NAMALWA (cell line): ENCODE measurements around the gene PTP4A2.
A peak's percentile ranks its signal among the peaks of the same experiment; 100 is the strongest.

Experiments
- DNase-seq: peaks from one replicate; pipeline ENCODE4 v3.0.0-alpha.2; 2015; ENCODE audit warnings: low spot score

Gene PTP4A2

GRCh38 chr1:31885851-31886250 is 52.3 kb downstream of the PTP4A2 start:
- no peak for DNase-seq

DNA sequence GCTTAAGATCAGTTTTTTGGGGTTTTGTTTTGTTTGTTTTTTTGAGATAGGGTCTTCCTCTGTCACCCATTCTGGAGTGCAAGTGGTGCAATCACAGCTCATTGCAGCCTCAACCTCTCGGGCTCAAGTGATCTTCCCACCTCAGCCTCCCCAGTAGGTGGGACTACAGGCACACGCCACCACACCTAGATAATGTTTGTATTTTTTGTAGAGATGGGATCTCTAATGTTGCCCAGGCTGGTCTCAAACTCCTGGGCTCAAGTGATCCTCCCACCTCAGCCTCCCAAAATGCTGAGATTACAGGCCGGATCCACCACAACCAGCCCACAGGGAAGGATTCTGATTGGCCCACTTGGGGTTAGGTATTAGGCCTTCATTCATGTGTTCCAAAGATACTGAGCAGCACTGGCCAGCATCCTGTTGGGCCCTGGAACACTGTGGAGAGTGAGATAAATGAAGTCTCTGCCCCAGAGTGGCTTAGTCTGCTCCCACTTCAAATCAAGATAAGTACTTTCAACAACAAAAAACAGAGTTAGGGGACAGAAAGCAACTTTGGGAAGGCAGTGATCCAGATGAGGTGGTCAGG is 54.7 kb downstream of the PTP4A2 start:
- no peak for DNase-seq

- no peak for DNase-seq
Measured at GRCh38 chr1:31881688-31882000, 56.5 kb downstream of the PTP4A2 start.

DNA sequence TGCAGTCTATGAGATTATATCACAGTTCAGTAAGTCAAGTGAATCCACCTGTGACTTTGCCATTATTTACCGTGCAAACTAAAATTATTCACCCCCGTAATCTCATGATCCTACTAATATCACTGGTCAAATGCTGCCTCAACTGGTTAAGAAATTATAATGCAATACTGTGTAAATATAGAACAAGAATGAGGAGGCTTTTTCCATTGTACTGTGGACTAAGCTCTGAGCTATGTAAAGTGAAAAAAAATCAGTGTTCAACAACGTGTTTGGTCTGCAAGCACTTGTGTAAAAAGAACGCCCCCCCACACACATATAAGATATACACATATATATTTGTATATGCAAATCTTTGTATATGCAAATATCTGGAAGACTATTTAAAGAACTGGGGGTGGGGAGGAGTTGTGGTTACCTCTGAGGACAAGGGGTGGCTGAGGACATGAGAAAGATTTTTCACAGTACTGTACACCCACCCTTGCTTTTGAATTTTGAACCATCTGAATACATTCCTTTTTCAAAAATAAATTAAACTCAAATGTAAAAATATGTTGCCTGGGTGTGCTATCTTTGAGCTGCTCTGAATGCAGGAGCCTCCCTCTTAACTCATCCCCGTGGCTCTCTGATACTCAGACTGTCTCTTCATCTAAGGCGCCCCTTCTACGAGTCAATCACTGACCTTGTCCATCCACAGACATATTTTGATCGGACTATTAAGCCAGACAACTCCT is 57.0 kb downstream of the PTP4A2 start:
- DNase-seq: peak; percentile 84

DNA sequence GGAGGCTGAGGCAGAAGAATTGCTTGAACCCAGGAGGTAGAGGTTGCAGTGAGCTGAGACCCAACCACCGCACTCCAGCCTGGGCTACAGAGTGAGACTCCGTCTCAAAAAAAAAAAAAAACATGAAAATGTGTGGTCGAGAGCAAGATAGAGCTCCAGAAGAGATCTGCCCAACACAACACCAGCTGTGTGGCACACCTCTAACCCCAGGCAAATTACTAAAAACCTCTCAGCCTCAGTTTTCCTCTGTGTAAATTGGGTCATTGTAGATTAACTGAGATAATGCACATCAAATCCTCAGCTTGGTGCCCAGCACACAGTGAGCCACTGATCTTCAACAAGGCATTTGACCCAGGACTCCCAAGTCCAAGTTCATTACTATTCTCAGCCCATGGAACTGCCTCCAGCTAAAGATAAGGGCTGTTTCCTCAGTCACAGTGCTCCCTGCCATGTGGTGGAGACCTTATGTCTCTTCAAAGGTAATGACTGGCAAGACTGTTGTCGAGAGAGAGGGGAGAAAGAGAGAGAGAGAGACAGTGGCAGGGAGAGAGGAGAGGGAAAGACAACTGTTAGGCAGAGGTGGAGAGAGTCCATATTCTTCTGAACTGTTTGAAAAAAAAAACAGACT is 58.1 kb downstream of the PTP4A2 start:
- DNase-seq: peak; percentile 37

DNA sequence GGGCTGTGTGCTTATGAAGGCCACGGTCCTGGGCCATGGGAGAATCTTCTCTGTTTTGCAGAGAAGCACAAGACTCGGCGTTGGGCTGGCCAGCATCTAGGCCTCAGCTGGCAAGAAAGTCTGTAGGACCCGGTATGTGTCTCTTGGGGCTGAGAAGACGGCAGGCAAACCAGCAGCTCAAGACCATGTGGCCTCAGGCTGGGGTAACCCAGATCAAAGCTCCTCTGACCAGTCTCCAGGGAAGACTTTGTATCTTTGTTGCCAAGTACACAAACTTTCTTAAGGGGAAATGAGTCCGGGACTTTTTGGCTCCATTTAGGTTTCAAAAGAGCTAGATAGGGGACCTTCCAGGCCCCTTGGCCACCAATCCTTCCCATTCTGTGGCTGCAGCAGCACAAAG is 60.1 kb downstream of the PTP4A2 start:
- peak; percentile 34 for DNase-seq

DNA sequence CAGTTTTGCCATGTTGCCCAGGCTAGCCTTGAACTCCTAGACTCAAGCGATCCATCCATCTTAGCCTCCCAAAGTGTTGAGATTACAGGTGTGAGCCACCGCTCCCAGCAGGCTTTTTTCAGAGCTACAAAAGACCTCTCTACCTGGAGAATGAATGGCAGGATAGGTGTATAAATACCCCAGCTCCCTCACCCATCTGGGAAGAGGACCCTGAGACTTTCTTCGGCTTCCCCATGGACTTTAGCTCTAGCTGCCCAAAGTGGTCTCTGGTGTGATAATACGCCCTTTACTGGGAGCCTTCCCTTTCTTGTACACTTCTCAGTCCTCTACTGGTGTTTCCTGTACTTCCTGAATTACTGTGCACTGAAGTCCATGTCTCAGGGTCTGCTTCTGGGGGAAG is 60.6 kb downstream of the PTP4A2 start:
- DNase-seq: no peak

- DNase-seq: no peak
Measured at GRCh38 chr1:31875636-31876236, 62.4 kb downstream of the PTP4A2 start.

DNA sequence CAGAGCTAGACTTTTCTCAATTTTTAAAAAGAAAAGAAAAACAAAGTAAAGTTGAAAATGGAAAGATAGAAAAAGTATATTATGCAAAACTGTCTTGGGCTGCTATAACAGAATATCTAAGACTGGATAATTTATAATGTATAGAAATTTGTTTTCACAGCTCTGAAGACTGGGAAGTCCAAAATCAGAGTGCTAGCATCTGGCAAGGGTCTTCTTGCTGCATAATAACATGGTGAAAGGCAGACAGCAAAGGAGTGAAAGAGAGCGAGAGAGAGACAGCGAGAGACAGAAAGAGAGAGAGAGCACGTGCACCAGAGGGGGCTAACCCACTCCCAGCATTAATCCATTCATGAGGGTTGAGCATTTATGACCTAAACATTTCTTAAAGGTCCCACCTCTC is 63.2 kb downstream of the PTP4A2 start:
- no peak for DNase-seq

DNA sequence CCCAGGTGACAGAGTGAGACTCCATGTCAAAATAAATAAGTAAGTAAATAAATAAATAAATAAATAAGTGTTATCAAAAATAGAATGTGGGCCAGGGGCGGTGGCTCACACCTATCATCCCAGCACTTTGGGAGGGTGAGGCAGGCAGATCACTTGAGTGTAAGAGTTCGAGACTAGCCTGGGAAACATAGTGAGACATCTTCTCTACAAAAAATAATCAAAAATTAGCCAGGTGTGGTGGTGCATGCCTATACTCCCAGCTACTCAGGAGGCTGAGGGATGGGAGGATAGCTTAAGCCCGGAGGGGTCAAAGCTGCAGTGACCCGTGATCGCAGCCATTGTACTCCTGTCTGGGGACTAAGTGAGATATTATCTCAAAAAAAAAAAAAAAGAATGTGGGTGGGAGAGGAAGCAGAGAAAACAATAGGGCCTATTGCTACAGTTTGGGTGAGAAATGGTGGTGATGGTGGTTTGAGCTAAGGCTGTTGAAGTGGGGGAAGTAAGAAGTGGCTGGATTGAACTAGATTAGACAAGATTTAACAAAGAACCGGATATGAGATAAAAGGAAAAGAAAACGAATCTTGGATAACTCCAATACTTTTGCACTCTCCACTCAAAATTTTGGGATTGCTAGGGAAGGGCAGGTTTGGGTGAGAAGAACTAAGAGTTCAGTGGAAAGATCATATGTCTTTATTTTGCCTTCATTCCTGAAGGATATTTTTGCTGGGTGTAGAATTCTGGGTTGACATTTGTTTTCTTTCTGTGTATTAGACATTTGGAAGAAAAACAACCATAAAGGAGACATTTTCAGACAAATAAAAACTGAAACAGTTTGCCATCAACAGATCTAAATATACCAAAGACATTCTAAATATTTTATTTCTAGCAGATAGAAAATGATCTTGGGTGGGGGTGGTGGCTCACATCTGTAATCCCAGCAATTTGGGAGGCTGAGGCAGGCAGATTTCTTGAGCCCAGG is 65.2 kb downstream of the PTP4A2 start:
- DNase-seq: no peak

DNA sequence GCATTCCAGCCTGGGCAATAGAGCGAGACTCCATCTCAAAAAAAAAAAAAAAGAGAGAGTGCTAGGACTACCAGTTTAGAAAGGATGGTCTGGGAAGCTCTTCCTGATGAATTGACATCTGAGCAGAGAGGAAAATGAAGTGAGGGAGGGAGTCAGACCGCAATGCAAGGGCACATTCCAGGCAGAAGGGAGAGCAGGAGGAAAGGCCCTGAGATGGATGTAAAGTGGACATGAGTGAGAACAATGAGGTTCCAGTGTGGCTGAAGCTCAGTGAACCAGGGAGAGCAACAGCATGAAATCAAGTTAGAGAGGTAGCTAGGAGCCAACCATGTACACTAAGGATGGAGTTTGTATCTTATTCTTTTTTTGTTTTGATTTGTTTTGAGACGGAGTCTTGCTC is 66.5 kb downstream of the PTP4A2 start:
- no peak for DNase-seq

GRCh38 chr1:31870086-31870736 is 68.0 kb downstream of the PTP4A2 start:
- no peak for DNase-seq

GRCh38 chr1:31869449-31869848 is 68.7 kb downstream of the PTP4A2 start:
- DNase-seq: no peak

DNA sequence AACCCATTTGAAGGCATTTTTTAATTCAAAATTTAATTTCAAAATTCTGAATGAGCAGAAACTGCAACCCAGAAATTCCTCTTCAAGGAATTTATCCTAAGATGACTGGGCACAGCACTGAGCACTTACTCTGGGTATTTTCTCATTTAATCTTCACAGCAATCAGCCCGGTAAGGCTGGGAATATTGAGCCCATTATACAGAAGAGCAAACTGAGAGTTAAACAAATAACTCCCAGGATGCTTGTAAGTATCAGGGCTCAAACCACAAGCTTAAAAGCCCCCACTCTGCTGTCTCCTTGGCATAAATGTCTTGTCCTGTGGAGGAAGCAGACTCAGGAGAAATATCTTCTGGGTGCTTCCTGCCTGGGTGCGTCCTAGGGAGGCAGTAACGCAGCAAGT is 69.3 kb downstream of the PTP4A2 start:
- no peak for DNase-seq

DNA sequence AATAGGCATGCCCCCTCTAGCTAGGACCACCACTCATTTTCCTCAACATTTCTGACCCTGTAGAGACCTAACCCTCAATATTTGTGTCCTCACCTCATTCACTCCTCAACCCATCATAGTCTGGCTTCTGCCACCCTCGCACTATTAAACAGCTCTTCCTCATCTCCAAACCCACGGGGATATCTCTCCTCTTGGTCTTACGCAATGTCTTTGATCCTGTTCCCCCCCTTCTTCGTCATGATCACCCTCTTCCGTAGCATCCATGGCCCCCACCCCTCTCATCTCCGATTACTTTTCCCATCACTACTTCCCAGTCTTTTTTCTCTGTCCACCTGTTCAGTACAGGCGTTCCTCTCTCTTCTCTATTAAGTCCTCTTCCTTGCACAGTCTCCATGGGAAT is 70.6 kb downstream of the PTP4A2 start:
- DNase-seq: no peak

DNA sequence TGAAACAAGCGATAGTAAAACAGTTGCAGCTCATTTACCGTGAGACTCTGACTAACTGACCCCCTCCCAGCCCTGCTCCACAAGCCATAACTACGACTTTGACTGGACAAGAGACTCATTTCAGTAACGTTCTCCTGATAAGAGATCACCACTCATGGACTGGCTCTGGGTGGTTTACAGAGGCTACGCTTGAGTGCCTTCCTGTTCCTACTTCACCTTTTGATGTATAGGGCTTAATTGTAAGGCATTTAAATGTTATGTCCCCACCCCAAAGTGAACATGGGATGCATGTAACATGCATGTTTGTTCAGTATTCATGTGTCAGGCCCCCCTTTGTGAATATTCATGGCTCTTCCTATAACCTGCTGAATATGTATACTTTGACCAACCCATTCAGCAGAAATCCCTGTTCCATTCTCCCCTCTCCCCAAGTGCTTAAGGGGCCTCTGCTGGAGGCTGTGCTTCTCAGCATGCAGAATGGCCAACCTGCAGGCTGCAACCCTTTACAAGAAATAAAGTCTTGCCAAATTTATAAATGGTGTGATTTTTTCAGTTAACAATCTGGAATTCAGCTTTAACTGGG is 71.6 kb downstream of the PTP4A2 start:
- DNase-seq: peak; percentile 27

DNA sequence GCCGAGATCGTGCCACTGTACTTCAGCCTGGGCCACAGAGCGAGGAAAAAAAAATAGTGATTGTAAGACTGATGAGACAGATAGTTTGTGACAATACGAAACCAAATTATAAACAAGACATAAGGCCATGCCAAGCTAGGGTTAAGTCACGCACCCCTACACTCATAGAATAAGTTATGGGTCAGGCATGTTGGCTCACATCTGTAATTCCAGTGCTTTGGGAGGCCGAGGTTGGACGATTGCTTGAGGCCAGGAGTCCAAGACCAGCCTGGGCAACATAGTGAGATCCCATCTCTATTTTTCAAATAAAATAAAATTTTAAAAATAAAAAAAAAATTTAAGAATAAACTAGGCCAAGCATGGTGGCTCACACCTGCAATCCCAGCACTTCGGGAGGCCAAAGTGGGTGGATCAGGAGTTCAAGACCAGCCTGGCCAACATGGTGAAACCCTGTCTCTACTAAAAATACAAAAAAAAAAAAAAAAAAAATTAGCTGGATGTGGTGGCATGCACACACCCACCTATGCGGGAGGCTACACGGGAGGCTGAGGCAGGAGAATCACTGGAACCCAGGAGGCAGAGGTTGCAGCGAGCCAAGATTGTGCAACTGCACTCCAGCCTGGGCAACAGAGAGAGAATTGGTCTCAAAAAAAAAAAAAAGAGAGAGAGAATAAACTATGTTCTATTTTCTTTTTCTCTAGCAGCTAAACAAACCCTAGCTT is 72.3 kb downstream of the PTP4A2 start:
- DNase-seq: no peak

DNA sequence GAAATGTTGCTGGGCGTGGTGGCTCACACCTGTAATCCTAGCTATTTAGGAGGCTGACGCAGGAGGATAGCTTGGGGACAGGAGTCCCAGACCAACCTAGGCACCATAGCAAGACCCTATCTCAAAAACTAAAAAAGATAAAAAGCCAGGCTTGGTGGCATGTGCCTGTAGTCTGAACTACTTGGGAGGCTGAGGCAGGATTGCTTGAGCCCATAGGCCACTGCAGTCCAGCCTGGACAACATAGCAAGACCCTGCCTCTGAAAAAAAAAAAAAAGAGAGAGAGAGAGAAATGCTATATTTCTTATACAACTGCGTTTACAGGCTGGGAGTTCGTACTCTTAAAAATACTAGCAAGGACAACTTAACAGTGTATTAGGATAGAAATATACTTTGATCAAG is 76.1 kb downstream of the PTP4A2 start:
- no peak for DNase-seq

- no peak for DNase-seq
Measured at GRCh38 chr1:31861346-31861745, 76.8 kb downstream of the PTP4A2 start.

DNA sequence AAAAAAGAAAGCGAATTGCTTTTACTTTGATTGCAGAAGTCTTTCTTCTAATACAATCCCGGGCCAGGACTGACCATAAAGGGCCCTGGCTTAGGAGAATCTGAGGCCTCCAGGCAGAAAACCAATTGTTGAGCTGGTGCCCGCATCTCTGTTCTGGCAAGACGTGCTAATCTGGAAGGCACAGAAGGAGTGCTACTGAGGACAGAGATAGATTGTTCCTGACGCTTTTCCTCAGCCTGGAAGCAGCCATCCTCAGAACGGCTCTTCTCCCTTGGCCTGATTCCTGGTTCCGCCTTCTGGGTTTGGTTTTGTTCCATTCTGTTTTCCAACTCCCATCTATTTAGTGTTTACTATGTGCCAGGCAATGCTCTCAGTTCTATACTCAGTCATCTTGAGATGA is 77.6 kb downstream of the PTP4A2 start:
- no peak for DNase-seq

- DNase-seq: no peak
Measured at GRCh38 chr1:31859719-31860118, 78.4 kb downstream of the PTP4A2 start.
